Left renal pelvis (tissue), 4 donors: ENCODE measurements around the gene CNOT8. TPM values are rescaled to one million over a fixed set of nuclear protein-coding genes. Genes with fewer than 3 reads are reported as not detected.

Experiments used
- DNase-seq, 4 donors: peaks; one replicate each; pipeline ENCODE4 v3.0.0-alpha.2; 2013; ENCODE audit warnings: low read depth in 4 of 4, low spot score in 3 of 4
- polyA plus RNA-seq, 4 donors: library from polyadenylated mRNA; unstranded; fragments of 120-200 nt; gene quantifications; one replicate each; pipeline ENCODE4 v1.2.1, GENCODE V29; 2013; ENCODE audit not compliant: insufficient read length in 4 of 4

CNOT8 gene
- polyA plus RNA-seq, 4 donors, result 68.4 to 85.7 (median 80.6) TPM

GRCh38 chr5:154863291-154864080 lies 5.1 kb downstream of the CNOT8 start:
- DNase-seq, result no peak

GRCh38 chr5:154865466-154866184 lies 7.2 kb downstream of the CNOT8 start:
- no peak for DNase-seq

GRCh38 chr5:154866841-154867240 lies 8.4 kb downstream of the CNOT8 start:
- no peak for DNase-seq

- DNase-seq, result no peak
Measured at GRCh38 chr5:154868702-154869101, 10.3 kb downstream of the CNOT8 start.

GRCh38 chr5:154871734-154872133 lies 13.3 kb downstream of the CNOT8 start:
- no peak for DNase-seq

GRCh38 chr5:154873791-154874331 lies 15.4 kb downstream of the CNOT8 start:
- no peak for DNase-seq

GRCh38 chr5:154878642-154879335 lies 20.4 kb downstream of the CNOT8 start:
- DNase-seq, result no peak

GRCh38 chr5:154881986-154882385 lies 23.6 kb downstream of the CNOT8 start:
- DNase-seq, result no peak

GRCh38 chr5:154884424-154884823 lies 26.0 kb downstream of the CNOT8 start:
- DNase-seq, result no peak

- no peak for DNase-seq
Measured at GRCh38 chr5:154885439-154885838, 27.0 kb downstream of the CNOT8 start.

GRCh38 chr5:154892369-154892771 lies 33.9 kb downstream of the CNOT8 start:
- no peak for DNase-seq

- no peak for DNase-seq
Measured at GRCh38 chr5:154893381-154893780, 35.0 kb downstream of the CNOT8 start.

GRCh38 chr5:154895606-154896561 lies 37.5 kb downstream of the CNOT8 start:
- no peak for DNase-seq

GRCh38 chr5:154896562-154897165 lies 38.2 kb downstream of the CNOT8 start:
- DNase-seq, result no peak

- no peak for DNase-seq
Measured at GRCh38 chr5:154898210-154898609, 39.8 kb downstream of the CNOT8 start.

GRCh38 chr5:154899151-154899816 lies 40.9 kb downstream of the CNOT8 start:
- no peak for DNase-seq

GRCh38 chr5:154900066-154900465 lies 41.6 kb downstream of the CNOT8 start:
- DNase-seq, result no peak

- DNase-seq, result no peak
Measured at GRCh38 chr5:154901276-154901675, 42.8 kb downstream of the CNOT8 start.

GRCh38 chr5:154901913-154902312 lies 43.5 kb downstream of the CNOT8 start:
- no peak for DNase-seq
